ENCODE data around the gene ADAMTS12.

DNA sequence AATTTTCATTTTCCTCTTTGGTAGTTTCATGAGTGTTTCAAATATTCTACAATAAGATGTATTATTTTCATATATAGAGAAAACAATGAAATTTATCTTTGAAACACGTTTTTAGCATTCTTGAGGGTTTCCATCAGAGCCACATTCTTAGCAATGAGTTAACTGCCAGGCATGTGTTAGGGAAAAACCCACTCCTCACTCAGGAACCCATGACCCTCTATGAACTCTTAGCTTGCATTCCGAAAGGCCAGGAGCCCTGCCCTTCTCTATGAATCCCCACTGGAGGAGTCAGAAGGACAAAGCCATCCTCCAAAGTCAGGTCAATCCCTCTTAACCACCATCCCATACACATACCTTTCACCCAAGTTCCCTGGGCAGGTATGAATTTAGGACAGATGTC lies 57.5 kb downstream of the ADAMTS12 start:
- TF ChIP-seq EZH2 (IDR thresholded peaks at IDR 0.05; ENCODE audit: insufficient read depth, poor library complexity, severe bottlenecking) (no peak), EZH2phosphoT487 (IDR thresholded peaks at IDR 0.05; ENCODE audit: insufficient read depth, low read depth) (no peak)

All from GM23248 (cell line).